MM.1S (cell line): ENCODE results near the gene DMWD.

Experiments
- EZH2 ChIP-seq: fragments of 300-600 bp; sonication (generic); optimal IDR thresholded peaks from 2 replicates; pipeline ENCODE3; 2017; ENCODE audit warnings: low read depth, mild to moderate bottlenecking, antibody characterized with exemption, low read length, mixed read lengths
- EZH2phosphoT487 ChIP-seq: fragments of 300-600 bp; sonication (generic); IDR thresholded peaks from 2 replicates; pipeline ENCODE4 v1.6.1; 2018; ENCODE audit warnings: antibody characterized with exemption, low read length
- TF ChIP-seq, protein P1 (sequence below): fragments of 300-600 bp; sonication (generic); IDR thresholded peaks from 2 replicates; pipeline ENCODE4 v1.5.1; 2016; ENCODE audit warnings: antibody characterized with exemption, low read length, mixed read lengths

DNA sequence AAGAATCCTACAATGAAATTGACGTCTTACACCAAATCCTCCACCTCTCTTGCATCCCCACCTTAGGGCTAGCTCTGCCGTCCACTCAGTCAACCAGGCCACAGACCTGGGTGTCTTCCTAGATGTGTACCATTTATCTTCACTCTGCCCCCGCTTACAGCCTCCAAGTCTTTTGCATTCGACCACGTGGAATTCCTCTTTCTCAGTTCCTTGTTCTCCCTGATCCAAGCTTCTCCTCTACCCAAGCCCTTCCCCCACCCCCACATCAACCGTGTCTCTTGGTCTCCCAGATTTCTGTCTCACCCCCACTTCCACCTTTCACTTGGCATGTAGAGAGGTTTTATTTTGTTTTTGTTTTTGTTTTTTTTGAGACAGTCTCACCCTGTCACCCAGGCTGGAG, 1.2 kb upstream of the DMWD start:
- TF ChIP-seq, protein P1, sequence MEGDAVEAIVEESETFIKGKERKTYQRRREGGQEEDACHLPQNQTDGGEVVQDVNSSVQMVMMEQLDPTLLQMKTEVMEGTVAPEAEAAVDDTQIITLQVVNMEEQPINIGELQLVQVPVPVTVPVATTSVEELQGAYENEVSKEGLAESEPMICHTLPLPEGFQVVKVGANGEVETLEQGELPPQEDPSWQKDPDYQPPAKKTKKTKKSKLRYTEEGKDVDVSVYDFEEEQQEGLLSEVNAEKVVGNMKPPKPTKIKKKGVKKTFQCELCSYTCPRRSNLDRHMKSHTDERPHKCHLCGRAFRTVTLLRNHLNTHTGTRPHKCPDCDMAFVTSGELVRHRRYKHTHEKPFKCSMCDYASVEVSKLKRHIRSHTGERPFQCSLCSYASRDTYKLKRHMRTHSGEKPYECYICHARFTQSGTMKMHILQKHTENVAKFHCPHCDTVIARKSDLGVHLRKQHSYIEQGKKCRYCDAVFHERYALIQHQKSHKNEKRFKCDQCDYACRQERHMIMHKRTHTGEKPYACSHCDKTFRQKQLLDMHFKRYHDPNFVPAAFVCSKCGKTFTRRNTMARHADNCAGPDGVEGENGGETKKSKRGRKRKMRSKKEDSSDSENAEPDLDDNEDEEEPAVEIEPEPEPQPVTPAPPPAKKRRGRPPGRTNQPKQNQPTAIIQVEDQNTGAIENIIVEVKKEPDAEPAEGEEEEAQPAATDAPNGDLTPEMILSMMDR = no peak
- TF ChIP-seq EZH2 (no peak), EZH2phosphoT487 (no peak)
